ENCODE results near the gene TTC7B.
"Not testable (repeated sequence)": the region's sequence is repeated elsewhere in the genome, so short reads cannot be mapped to it uniquely, and the experiment has no call there.

TTC7B gene

DNA sequence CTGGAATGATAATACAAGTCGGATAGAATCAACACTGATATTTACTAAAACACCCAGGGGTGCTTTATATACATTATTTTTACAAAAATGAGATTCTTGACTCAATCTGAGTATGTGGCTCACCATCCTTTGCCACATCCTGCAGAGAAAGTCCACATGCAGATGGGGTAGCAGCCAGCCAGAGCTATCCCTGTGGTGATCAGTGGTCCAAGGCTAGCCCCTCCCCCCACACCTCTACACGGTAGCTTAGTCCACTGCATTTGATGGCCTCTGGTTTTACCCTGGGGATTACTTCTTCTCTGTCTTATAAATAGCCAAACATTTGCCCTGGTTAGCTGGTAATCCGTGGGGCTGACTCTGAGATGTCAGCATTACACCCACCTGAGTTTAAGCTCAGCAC is 28.1 kb upstream of the TTC7B start:
- H3K9ac ChIP-seq (ENCODE audit: low read length) = no peak overlapping the region
- no peak overlapping the region for H3K27ac ChIP-seq (ENCODE audit: low read depth, low read length)
- H3K9me3 ChIP-seq (ENCODE audit: low read length) = no peaks in the 10 kb centered on the region
- H3K4me3 ChIP-seq (ENCODE audit: low read depth in 1 of 2, low read length in 2 of 2) = no peak overlapping the region
- no peaks in the 10 kb centered on the region for H3K36me3 ChIP-seq (ENCODE audit: insufficient read depth, low read length)
- no peaks in the 10 kb centered on the region for H3K27me3 ChIP-seq (ENCODE audit: control insufficient read depth in 1 of 2, insufficient read depth in 2 of 2, low read length in 2 of 2)
- H3K4me1 ChIP-seq (ENCODE audit: insufficient read depth, low read length) = no peaks in the 10 kb centered on the region

GRCh38 chr14:90842726-90843125 is 26.5 kb upstream of the TTC7B start:
- H3K27ac ChIP-seq (ENCODE audit: low read depth, low read length) = no peak overlapping the region

GRCh38 chr14:90840667-90841066 is 24.4 kb upstream of the TTC7B start:
- not testable (repeated sequence) for H3K27me3 ChIP-seq (ENCODE audit: control insufficient read depth in 1 of 2, insufficient read depth in 2 of 2, low read length in 2 of 2); H3K4me3 ChIP-seq (ENCODE audit: low read depth in 1 of 2, low read length in 2 of 2); H3K9ac ChIP-seq (ENCODE audit: low read length); H3K4me1 ChIP-seq (ENCODE audit: insufficient read depth, low read length); H3K36me3 ChIP-seq (ENCODE audit: insufficient read depth, low read length); H3K9me3 ChIP-seq (ENCODE audit: low read length); H3K27ac ChIP-seq (ENCODE audit: low read depth, low read length)

More at GRCh38 chr14:90842726-90843125, 26.5 kb upstream of the TTC7B start:
- no peaks in the 10 kb centered on the region for H3K36me3 ChIP-seq (ENCODE audit: insufficient read depth, low read length)
- H3K27me3 ChIP-seq (ENCODE audit: control insufficient read depth in 1 of 2, insufficient read depth in 2 of 2, low read length in 2 of 2) = no peaks in the 10 kb centered on the region
- H3K4me3 ChIP-seq (ENCODE audit: low read depth in 1 of 2, low read length in 2 of 2) = no peak overlapping the region
- H3K9me3 ChIP-seq (ENCODE audit: low read length) = no peaks in the 10 kb centered on the region
- H3K9ac ChIP-seq (ENCODE audit: low read length) = no peak overlapping the region
- H3K4me1 ChIP-seq (ENCODE audit: insufficient read depth, low read length) = no peaks in the 10 kb centered on the region

GRCh38 chr14:90839889-90840266 is 23.6 kb upstream of the TTC7B start:
- no peaks in the 10 kb centered on the region for H3K9me3 ChIP-seq (ENCODE audit: low read length)
- H3K4me3 ChIP-seq (ENCODE audit: low read depth in 1 of 2, low read length in 2 of 2) = no peak overlapping the region
- no peak overlapping the region for H3K9ac ChIP-seq (ENCODE audit: low read length)
- H3K27me3 ChIP-seq (ENCODE audit: control insufficient read depth in 1 of 2, insufficient read depth in 2 of 2, low read length in 2 of 2) = no peaks in the 10 kb centered on the region
- H3K4me1 ChIP-seq (ENCODE audit: insufficient read depth, low read length) = no peaks in the 10 kb centered on the region
- H3K36me3 ChIP-seq (ENCODE audit: insufficient read depth, low read length) = no peaks in the 10 kb centered on the region
- H3K27ac ChIP-seq (ENCODE audit: low read depth, low read length) = no peak overlapping the region

- no peaks in the 10 kb centered on the region for H3K27me3 ChIP-seq (ENCODE audit: control insufficient read depth in 1 of 2, insufficient read depth in 2 of 2, low read length in 2 of 2)
- no peak overlapping the region for H3K9ac ChIP-seq (ENCODE audit: low read length)
- no peak overlapping the region for H3K27ac ChIP-seq (ENCODE audit: low read depth, low read length)
- H3K4me3 ChIP-seq (ENCODE audit: low read depth in 1 of 2, low read length in 2 of 2) = peak overlapping the region in 1 of 2 donors; percentile 32
- H3K4me1 ChIP-seq (ENCODE audit: insufficient read depth, low read length) = no peaks in the 10 kb centered on the region
- H3K9me3 ChIP-seq (ENCODE audit: low read length) = no peaks in the 10 kb centered on the region
- no peaks in the 10 kb centered on the region for H3K36me3 ChIP-seq (ENCODE audit: insufficient read depth, low read length)
Measured at GRCh38 chr14:90839024-90839888, 23.0 kb upstream of the TTC7B start.

DNA sequence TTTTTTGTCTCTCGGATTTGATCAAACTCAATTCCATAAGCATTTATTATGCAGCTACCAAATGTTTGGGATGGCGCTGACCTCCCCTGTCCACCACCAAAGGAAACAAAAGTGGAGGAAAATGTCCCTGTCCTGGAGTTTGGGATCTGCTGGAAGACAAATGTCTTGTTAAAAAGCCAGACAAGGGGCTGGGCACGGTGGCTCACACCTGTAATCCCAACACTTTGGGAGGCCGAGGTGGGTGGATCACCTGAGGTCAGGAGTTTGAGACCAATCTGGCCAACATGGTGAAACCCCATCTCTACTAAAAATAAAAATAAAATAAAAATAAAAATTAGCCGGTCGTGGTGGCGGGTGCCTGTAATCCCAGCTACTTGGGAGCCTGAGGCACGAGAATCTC is 22.3 kb upstream of the TTC7B start:
- H3K27me3 ChIP-seq (ENCODE audit: control insufficient read depth in 1 of 2, insufficient read depth in 2 of 2, low read length in 2 of 2); H3K9me3 ChIP-seq (ENCODE audit: low read length); H3K36me3 ChIP-seq (ENCODE audit: insufficient read depth, low read length); H3K4me3 ChIP-seq (ENCODE audit: low read depth in 1 of 2, low read length in 2 of 2); H3K4me1 ChIP-seq (ENCODE audit: insufficient read depth, low read length); H3K9ac ChIP-seq (ENCODE audit: low read length); H3K27ac ChIP-seq (ENCODE audit: low read depth, low read length): not testable (repeated sequence)

DNA sequence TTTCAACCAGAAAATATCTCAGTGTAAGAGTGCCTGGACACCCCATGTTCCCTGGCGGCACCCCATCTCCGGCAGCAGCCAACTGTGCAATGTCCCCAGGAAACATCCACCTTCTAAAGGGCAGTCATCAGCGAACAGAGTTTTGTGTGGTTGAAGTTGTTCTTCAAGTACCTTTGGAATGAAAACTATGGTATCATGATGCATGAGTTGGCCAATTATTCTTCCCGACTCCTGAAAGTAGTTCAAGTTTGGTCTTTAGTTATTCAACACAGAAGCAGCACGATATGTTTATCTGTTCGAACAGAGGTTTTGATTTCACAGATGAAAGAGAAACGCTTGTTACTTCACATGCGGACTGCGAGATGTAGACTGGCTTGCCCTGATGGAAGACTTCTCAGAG is 21.1 kb upstream of the TTC7B start:
- Histone ChIP-seq H3K36me3 (ENCODE audit: insufficient read depth, low read length) (no peaks in the 10 kb centered on the region), H3K9me3 (ENCODE audit: low read length) (no peaks in the 10 kb centered on the region), H3K4me3 (ENCODE audit: low read depth in 1 of 2, low read length in 2 of 2) (no peak overlapping the region), H3K27ac (ENCODE audit: low read depth, low read length) (no peak overlapping the region), H3K9ac (ENCODE audit: low read length) (no peak overlapping the region), H3K4me1 (ENCODE audit: insufficient read depth, low read length) (no peaks in the 10 kb centered on the region), H3K27me3 (ENCODE audit: control insufficient read depth in 1 of 2, insufficient read depth in 2 of 2, low read length in 2 of 2) (no peaks in the 10 kb centered on the region)

DNA sequence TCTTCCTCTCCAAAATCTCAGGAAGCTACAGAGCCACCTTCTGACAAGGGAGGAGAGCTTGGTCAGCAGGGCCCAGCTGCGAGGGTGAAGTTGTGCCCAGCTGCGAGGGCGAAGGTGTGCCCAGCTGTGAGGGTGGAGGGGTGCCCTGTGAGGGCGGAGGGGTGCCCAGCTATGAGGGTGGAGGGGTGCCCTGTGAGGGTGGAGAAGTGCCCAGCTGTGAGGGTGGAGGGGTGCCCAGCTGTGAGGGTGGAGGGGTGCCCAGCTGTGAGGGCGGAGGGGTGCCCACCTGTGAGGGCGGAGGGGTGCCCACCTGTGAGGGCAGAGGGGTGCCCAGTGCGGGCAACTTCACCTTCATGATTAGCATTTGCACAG is 20.4 kb upstream of the TTC7B start:
- no peak overlapping the region for H3K27ac ChIP-seq (ENCODE audit: low read depth, low read length)
- no peak overlapping the region for H3K4me3 ChIP-seq (ENCODE audit: low read depth in 1 of 2, low read length in 2 of 2)
- no peaks in the 10 kb centered on the region for H3K36me3 ChIP-seq (ENCODE audit: insufficient read depth, low read length)
- no peaks in the 10 kb centered on the region for H3K9me3 ChIP-seq (ENCODE audit: low read length)
- H3K9ac ChIP-seq (ENCODE audit: low read length) = no peak overlapping the region
- H3K4me1 ChIP-seq (ENCODE audit: insufficient read depth, low read length) = no peaks in the 10 kb centered on the region
- no peaks in the 10 kb centered on the region for H3K27me3 ChIP-seq (ENCODE audit: control insufficient read depth in 1 of 2, insufficient read depth in 2 of 2, low read length in 2 of 2)

- no peak overlapping the region for H3K27ac ChIP-seq (ENCODE audit: low read depth, low read length)
- H3K9me3 ChIP-seq (ENCODE audit: low read length) = no peaks in the 10 kb centered on the region
- no peak overlapping the region for H3K9ac ChIP-seq (ENCODE audit: low read length)
- H3K4me1 ChIP-seq (ENCODE audit: insufficient read depth, low read length) = peaks cover 12% of the 10 kb centered on the region
- H3K4me3 ChIP-seq (ENCODE audit: low read depth in 1 of 2, low read length in 2 of 2) = no peak overlapping the region
- no peaks in the 10 kb centered on the region for H3K27me3 ChIP-seq (ENCODE audit: control insufficient read depth in 1 of 2, insufficient read depth in 2 of 2, low read length in 2 of 2)
- no peaks in the 10 kb centered on the region for H3K36me3 ChIP-seq (ENCODE audit: insufficient read depth, low read length)
Measured at GRCh38 chr14:90831821-90832220, 15.6 kb upstream of the TTC7B start.

- peaks cover 12% of the 10 kb centered on the region for H3K4me1 ChIP-seq (ENCODE audit: insufficient read depth, low read length)
- H3K27me3 ChIP-seq (ENCODE audit: control insufficient read depth in 1 of 2, insufficient read depth in 2 of 2, low read length in 2 of 2) = no peaks in the 10 kb centered on the region
- no peak overlapping the region for H3K27ac ChIP-seq (ENCODE audit: low read depth, low read length)
- H3K9ac ChIP-seq (ENCODE audit: low read length) = no peak overlapping the region
- no peaks in the 10 kb centered on the region for H3K9me3 ChIP-seq (ENCODE audit: low read length)
- H3K4me3 ChIP-seq (ENCODE audit: low read depth in 1 of 2, low read length in 2 of 2) = no peak overlapping the region
- H3K36me3 ChIP-seq (ENCODE audit: insufficient read depth, low read length) = no peaks in the 10 kb centered on the region
Measured at GRCh38 chr14:90830931-90831701, 14.9 kb upstream of the TTC7B start.

- no peak overlapping the region for H3K4me3 ChIP-seq (ENCODE audit: low read depth in 1 of 2, low read length in 2 of 2)
- no peaks in the 10 kb centered on the region for H3K27me3 ChIP-seq (ENCODE audit: control insufficient read depth in 1 of 2, insufficient read depth in 2 of 2, low read length in 2 of 2)
- H3K4me1 ChIP-seq (ENCODE audit: insufficient read depth, low read length) = peaks cover 12% of the 10 kb centered on the region
- H3K9ac ChIP-seq (ENCODE audit: low read length) = no peak overlapping the region
- H3K27ac ChIP-seq (ENCODE audit: low read depth, low read length) = no peak overlapping the region
- no peaks in the 10 kb centered on the region for H3K9me3 ChIP-seq (ENCODE audit: low read length)
- no peaks in the 10 kb centered on the region for H3K36me3 ChIP-seq (ENCODE audit: insufficient read depth, low read length)
Measured at GRCh38 chr14:90829677-90830076, 13.4 kb upstream of the TTC7B start.

All from muscle layer of colon (tissue), 2 donors.